WTC11 (cell line): ENCODE results near the gene MMS22L.

Experiments used
- CBFB ChIP-seq: sonication (generic); formaldehyde crosslinking; IDR thresholded peaks from 2 replicates; pipeline ENCODE4 v1.8.1; 2022; ENCODE audit warnings: mild to moderate bottlenecking, low read depth, missing genetic modification reagents
- CREM ChIP-seq: sonication (generic); formaldehyde crosslinking; IDR thresholded peaks from 2 replicates; pipeline ENCODE4 v1.8.1; 2022; ENCODE audit warnings: mild to moderate bottlenecking, missing genetic modification reagents, moderate library complexity
- E2F4 ChIP-seq: sonication (generic); formaldehyde crosslinking; IDR thresholded peaks from 2 replicates; pipeline ENCODE4 v1.8.1; 2022; ENCODE audit warnings: low read depth, mild to moderate bottlenecking, moderate library complexity, missing genetic modification reagents, borderline replicate concordance
- E2F5 ChIP-seq: sonication (generic); formaldehyde crosslinking; IDR thresholded peaks from 2 replicates; pipeline ENCODE4 v1.8.1; 2022; ENCODE audit warnings: mild to moderate bottlenecking, moderate library complexity, missing genetic modification reagents
- JUN ChIP-seq: sonication (generic); formaldehyde crosslinking; IDR thresholded peaks from 2 replicates; pipeline ENCODE4 v1.8.0; 2023; ENCODE audit warnings: mild to moderate bottlenecking, missing genetic modification reagents
- PREB ChIP-seq: sonication (generic); formaldehyde crosslinking; IDR thresholded peaks from 2 replicates; pipeline ENCODE4 v1.8.1; 2022; ENCODE audit warnings: mild to moderate bottlenecking, missing genetic modification reagents, moderate library complexity, borderline replicate concordance
- TP53 ChIP-seq: sonication (generic); formaldehyde crosslinking; IDR thresholded peaks from 2 replicates; pipeline ENCODE4 v1.8.1; 2023; ENCODE audit warnings: mild to moderate bottlenecking, missing genetic modification reagents
- TF ChIP-seq, protein P1 (sequence below): fragments of 200-600 bp; IDR thresholded peaks from 2 replicates; pipeline ENCODE4 v1.8.0; 2022; ENCODE audit warnings: antibody characterized with exemption
- TF ChIP-seq, protein P2 (sequence below): sonication (generic); formaldehyde crosslinking; IDR thresholded peaks from 2 replicates; pipeline ENCODE4 v1.8.1; 2022; ENCODE audit warnings: missing genetic modification reagents, borderline replicate concordance
- TF ChIP-seq, protein P3 (sequence below): sonication (generic); formaldehyde crosslinking; IDR thresholded peaks from 2 replicates; pipeline ENCODE4 v1.8.1; 2023; ENCODE audit warnings: mild to moderate bottlenecking, missing genetic modification reagents, moderate library complexity

DNA sequence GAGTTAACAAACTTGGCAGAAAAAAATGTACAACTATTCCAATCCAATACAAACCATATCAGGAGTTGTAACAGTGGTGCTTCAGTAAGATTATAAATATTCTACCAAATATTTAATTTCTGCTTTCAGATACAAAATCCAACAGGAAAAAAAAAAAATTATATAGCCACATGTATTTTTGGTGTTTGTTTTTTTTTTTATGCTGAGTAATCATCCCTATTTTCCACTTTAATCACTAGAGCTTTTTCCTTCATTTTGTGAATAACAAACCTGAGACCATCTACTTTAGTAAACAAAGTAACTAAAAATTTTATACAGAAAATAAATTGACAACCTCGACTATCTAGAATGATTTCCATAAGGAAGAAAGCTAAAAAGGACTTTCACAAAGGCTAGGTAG lies 36.2 kb downstream of the MMS22L start:
- TF ChIP-seq, protein P1, sequence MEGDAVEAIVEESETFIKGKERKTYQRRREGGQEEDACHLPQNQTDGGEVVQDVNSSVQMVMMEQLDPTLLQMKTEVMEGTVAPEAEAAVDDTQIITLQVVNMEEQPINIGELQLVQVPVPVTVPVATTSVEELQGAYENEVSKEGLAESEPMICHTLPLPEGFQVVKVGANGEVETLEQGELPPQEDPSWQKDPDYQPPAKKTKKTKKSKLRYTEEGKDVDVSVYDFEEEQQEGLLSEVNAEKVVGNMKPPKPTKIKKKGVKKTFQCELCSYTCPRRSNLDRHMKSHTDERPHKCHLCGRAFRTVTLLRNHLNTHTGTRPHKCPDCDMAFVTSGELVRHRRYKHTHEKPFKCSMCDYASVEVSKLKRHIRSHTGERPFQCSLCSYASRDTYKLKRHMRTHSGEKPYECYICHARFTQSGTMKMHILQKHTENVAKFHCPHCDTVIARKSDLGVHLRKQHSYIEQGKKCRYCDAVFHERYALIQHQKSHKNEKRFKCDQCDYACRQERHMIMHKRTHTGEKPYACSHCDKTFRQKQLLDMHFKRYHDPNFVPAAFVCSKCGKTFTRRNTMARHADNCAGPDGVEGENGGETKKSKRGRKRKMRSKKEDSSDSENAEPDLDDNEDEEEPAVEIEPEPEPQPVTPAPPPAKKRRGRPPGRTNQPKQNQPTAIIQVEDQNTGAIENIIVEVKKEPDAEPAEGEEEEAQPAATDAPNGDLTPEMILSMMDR, result no peak
- TF ChIP-seq E2F4, result no peak
- no peak for TF ChIP-seq TP53 (CRISPR knock-in tag)
- TF ChIP-seq, protein P2, sequence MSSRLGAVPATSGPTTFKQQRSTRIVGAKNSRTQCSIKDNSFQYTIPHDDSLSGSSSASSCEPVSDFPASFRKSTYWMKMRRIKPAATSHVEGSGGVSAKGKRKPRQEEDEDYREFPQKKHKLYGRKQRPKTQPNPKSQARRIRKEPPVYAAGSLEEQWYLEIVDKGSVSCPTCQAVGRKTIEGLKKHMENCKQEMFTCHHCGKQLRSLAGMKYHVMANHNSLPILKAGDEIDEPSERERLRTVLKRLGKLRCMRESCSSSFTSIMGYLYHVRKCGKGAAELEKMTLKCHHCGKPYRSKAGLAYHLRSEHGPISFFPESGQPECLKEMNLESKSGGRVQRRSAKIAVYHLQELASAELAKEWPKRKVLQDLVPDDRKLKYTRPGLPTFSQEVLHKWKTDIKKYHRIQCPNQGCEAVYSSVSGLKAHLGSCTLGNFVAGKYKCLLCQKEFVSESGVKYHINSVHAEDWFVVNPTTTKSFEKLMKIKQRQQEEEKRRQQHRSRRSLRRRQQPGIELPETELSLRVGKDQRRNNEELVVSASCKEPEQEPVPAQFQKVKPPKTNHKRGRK (CRISPR knock-in tag), result no peak
- no peak for TF ChIP-seq JUN (CRISPR knock-in tag)
- TF ChIP-seq PREB (CRISPR knock-in tag), result no peak
- TF ChIP-seq, protein P3, sequence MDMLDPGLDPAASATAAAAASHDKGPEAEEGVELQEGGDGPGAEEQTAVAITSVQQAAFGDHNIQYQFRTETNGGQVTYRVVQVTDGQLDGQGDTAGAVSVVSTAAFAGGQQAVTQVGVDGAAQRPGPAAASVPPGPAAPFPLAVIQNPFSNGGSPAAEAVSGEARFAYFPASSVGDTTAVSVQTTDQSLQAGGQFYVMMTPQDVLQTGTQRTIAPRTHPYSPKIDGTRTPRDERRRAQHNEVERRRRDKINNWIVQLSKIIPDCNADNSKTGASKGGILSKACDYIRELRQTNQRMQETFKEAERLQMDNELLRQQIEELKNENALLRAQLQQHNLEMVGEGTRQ, result no peak
- no peak for TF ChIP-seq E2F5
- TF ChIP-seq CBFB (CRISPR knock-in tag), result no peak
- TF ChIP-seq CREM (CRISPR knock-in tag), result no peak
